Erythroblast (primary cell): Measurements from ENCODE around the gene KAT5.

Experiments
- GATA1 ChIP-seq: IDR thresholded peaks from 2 replicates; pipeline ENCODE4 v1.6.1; 2011; ENCODE audit warnings: low read depth, mild to moderate bottlenecking, control low read depth, low read length, moderate library complexity
- POLR2A ChIP-seq: IDR thresholded peaks from 2 replicates; pipeline ENCODE4 v1.6.1; 2011; ENCODE audit warnings: mild to moderate bottlenecking, low read length

GRCh38 chr11:65692367-65692766, 19.7 kb upstream of the KAT5 start:
- TF ChIP-seq POLR2A (no peak), GATA1 (no peak)
